ENCODE measurements around the gene TBC1D23. TPM values are rescaled to one million over a fixed set of nuclear protein-coding genes. Genes with fewer than 3 reads are reported as not detected.
"Not testable (repeated sequence)": the region's sequence is repeated elsewhere in the genome, so short reads cannot be mapped to it uniquely, and the experiment has no call there.

Gene TBC1D23
- total RNA-seq, 1 donor from 2014 or later = 73.5 TPM

- DNase-seq = no peak
Observed at GRCh38 chr3:100310355-100310965, 49.7 kb downstream of the TBC1D23 start.

- DNase-seq = no peak
Observed at GRCh38 chr3:100311011-100311410, 50.2 kb downstream of the TBC1D23 start.

GRCh38 chr3:100316641-100317069, 55.9 kb downstream of the TBC1D23 start:
- peak; percentile 2 for DNase-seq

- DNase-seq = no peak
Observed at GRCh38 chr3:100317912-100318311, 57.1 kb downstream of the TBC1D23 start.

- DNase-seq = no peak
Observed at GRCh38 chr3:100319951-100320350, 59.2 kb downstream of the TBC1D23 start.

GRCh38 chr3:100324044-100324443, 63.3 kb downstream of the TBC1D23 start:
- DNase-seq = no peak

GRCh38 chr3:100325827-100326226, 65.0 kb downstream of the TBC1D23 start:
- DNase-seq = no peak

- DNase-seq = not testable (repeated sequence)
Observed at GRCh38 chr3:100327377-100327776, 66.6 kb downstream of the TBC1D23 start.

GRCh38 chr3:100329800-100330489, 69.2 kb downstream of the TBC1D23 start:
- no peak for DNase-seq

GRCh38 chr3:100330651-100331050, 69.9 kb downstream of the TBC1D23 start:
- DNase-seq = no peak

- DNase-seq = no peak
Observed at GRCh38 chr3:100331660-100332059, 70.9 kb downstream of the TBC1D23 start.

- DNase-seq = no peak
Observed at GRCh38 chr3:100333051-100333450, 72.3 kb downstream of the TBC1D23 start.

GRCh38 chr3:100333970-100334487, 73.2 kb downstream of the TBC1D23 start:
- DNase-seq = no peak

- DNase-seq = peak; percentile 70
Observed at GRCh38 chr3:100334488-100335351, 73.9 kb downstream of the TBC1D23 start, which contains the start of gene NIT2. Gene NIT2, plus strand, starts transcription at chr3:100334757. Its CDS starts 35 bp downstream, at chr3:100334792.

GRCh38 chr3:100335434-100335833, 74.6 kb downstream of the TBC1D23 start:
- DNase-seq = peak; percentile 7

GRCh38 chr3:100336229-100336628, 75.4 kb downstream of the TBC1D23 start:
- not testable (repeated sequence) for DNase-seq

GRCh38 chr3:100338911-100339310, 78.1 kb downstream of the TBC1D23 start:
- DNase-seq = no peak

GRCh38 chr3:100339786-100340185, 79.0 kb downstream of the TBC1D23 start:
- DNase-seq = no peak

- no peak for DNase-seq
Observed at GRCh38 chr3:100340527-100340926, 79.7 kb downstream of the TBC1D23 start.

- DNase-seq = no peak
Observed at GRCh38 chr3:100348727-100349126, 87.9 kb downstream of the TBC1D23 start.

GRCh38 chr3:100351770-100352169, 91.0 kb downstream of the TBC1D23 start:
- DNase-seq = not testable (repeated sequence)

Measured in occipital lobe (tissue), 2 donors.